ENCODE results near the gene COPG2.
"Not testable (repeated sequence)": the region's sequence is repeated elsewhere in the genome, so short reads cannot be mapped to it uniquely, and the experiment has no call there.

Gene COPG2

DNA sequence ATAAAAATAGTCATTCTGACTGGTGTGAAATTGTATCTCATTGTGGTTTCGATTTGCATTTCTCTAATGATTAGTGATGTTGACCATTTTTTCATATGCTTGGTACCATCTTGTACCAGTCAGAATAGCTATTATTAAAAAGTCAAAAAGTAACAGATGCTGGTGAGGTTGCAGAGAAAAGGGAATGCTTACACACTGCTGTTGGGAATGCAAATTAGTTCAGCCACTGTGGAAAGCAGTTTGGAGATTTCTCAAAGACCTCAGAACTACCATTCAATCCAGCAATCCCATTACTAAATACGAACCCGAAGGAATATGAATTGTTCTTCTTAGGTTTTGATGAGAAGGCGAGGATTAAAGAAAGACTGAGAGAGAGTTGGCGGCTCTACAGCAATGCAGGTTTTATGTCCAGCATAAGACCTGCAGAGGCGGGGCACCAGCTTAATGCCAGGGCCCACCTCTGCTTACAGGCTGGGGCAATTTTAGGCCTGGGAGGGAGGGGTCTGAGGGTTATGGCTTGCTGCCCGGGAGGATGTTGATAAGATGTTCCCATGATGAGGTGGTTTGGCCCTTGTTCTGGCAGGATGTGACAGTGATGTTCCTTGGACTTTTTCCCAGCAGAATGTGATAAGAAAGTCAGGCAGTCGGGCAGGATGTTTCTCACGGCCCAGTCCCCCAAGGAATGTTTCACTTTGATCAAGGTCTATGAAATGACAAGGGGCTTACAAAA is 102.2 kb downstream of the COPG2 start:
- no peak for DNase-seq (ENCODE audit: low spot score)

DNA sequence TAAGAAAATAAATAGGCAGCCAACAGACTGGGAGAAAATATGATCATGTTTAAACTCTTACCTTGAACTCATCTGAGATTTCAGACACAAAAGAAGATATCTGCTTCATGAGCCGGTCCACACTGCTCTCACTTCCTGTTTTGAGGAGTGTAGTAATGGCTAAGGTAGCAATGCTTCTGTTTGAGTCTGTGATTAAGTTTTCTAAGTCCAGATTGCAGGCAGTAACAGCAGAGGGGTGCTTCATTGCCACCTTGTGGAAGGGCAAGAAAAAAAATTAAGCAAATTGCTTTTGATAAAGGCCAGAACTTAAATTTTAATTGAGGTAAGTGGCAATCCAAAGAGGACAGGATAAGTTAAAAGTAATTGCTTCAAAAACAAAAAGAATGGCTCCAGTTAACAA is 107.6 kb downstream of the COPG2 start:
- DNase-seq (ENCODE audit: low spot score) = no peak

- DNase-seq (ENCODE audit: low spot score) = no peak
These were observed 109.4 kb downstream of the COPG2 start for GRCh38 chr7:130559184-130559583.

DNA sequence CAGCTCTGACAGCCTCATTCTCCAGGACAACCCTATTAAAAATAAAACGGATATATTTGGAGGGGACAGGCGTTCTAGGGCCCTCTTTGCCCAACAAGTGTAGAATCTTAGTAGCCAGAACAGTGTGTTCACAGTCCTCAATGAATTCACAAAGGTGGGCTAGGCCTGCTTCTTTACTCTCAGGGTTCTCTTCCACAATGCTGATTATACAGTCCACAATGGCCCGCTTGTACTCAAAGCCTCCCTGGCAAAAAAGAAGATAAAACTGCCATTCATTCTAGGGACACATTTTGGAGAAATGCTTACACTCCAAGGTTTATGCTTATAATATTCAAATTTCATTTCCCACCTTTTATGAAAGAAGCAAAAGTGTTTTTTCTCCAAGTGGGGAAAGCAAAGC is 114.1 kb downstream of the COPG2 start:
- DNase-seq (ENCODE audit: low spot score) = no peak

DNA sequence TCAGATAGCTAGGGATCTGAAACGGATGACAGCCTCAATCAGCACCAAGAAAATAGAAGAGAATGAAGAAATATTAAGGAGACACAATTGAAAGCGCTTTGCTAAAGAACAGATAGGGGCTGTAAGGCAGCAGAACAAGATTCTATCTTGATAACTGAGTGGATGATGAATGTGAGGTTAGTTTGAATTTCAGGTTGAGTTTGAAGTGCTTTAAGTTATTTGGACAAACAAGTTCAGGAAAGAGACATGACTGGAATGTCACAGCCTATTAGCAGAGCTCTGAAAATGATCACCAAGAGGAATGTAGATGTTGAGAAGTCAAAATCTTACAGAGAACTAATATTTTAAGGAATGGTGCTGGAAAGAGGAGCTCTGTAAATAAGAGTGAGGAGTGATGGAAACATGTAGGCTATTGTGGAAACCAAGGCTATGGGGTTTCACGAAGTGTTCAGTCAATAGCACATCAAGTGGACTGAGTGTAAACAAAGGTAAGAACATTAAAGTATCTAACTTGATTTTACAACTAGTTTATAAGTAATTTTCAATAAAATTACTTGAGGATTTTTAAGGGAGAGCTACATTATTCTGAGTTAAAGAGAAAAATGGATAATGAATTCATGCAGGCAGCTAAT is 115.0 kb downstream of the COPG2 start:
- no peak for DNase-seq (ENCODE audit: low spot score)

DNA sequence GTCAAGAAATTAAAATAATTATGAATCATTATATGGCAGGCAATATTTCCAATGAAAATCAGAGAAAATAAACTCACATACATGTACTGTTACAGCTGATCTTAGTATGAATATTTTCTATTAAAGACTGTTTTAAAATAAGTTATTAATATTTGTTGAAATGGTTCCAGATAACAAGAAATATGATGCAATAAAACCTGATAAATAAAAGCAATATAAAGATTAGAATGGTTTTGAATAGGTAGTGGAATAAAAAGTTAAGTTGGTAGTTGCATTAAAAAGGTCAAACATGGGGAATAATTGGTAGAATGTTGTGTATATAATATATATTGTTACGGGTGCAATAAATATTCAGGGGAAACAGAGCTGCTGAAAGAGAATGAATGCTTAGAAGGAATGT is 124.2 kb downstream of the COPG2 start:
- DNase-seq (ENCODE audit: low spot score) = no peak

GRCh38 chr7:130543487-130544010 is 125.0 kb downstream of the COPG2 start:
- DNase-seq (ENCODE audit: low spot score) = no peak

DNA sequence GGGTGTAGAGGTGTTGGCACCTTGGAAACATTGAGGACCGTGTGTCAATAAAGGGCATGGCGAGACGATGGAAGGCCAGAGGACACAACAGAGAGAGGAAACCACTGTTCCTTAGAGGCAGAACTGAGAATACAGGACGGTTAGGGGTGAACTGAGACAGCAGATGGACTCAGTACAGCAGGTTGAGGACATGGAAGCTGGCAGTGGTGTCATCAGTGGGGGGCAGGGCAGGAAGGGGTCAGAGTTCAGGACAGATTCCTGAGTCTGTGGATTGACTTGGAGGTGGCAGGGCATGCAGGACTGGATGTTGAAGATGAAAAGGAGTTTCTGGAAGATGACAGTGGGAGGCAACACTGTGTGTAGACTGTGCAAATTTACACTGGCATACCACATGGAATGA is 126.3 kb downstream of the COPG2 start:
- not testable (repeated sequence) for DNase-seq (ENCODE audit: low spot score)

- not testable (repeated sequence) for DNase-seq (ENCODE audit: low spot score)
These were observed 127.3 kb downstream of the COPG2 start for GRCh38 chr7:130541287-130541686.

- DNase-seq (ENCODE audit: low spot score) = not testable (repeated sequence)
These were observed 130.7 kb downstream of the COPG2 start for GRCh38 chr7:130537894-130538293.

GRCh38 chr7:130529417-130529816 is 139.1 kb downstream of the COPG2 start:
- no peak for DNase-seq (ENCODE audit: low spot score)

DNA sequence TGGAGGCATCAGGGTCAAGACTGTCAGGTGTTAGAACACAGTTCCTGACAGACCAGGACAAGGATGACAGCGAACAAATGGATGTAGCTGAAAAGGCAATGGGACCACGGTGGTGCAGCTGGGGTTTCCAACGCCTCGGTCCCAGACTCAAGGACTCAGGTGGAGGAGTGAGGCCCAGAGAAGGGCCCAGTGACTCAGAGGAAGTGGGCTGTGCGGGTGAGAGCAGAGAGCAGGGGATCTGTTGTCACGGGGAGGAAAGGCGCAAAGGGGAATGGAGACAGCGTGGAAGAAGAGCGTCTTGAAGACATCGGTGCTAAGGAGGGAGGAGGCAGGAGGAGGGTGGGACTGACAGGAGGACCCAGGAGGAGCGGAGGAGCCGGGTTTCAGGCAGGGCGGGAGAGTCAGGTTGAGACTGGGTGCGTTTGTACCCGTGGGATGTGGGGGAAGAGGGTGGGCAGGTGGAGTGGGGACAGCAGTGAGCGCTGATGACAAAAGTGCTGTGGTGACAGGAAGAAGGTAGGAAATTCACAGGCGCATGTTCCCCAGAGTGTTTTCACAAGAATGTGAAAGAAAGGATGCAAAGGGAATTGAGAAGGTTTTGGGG is 140.7 kb downstream of the COPG2 start:
- not testable (repeated sequence) for DNase-seq (ENCODE audit: low spot score)

DNA sequence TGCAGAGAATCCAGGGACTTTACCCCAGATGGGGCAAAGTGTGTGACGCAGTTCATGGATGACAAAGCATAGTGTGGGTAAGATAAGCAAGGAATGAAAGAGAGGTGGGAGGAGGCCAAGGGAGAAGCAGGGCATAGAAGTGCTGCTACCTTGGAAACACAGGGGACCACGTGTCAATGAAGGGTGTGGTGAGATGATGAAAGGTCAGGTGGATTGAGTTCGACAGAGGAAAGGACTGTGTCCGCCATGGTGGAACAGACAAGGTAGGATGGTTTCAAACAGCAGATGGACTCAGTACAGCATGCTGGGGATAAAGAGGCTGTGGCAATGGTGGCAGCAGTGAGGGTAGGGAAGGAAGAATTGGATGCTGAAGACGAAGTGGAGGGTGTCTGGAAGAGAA is 143.9 kb downstream of the COPG2 start:
- DNase-seq (ENCODE audit: low spot score) = no peak

DNA sequence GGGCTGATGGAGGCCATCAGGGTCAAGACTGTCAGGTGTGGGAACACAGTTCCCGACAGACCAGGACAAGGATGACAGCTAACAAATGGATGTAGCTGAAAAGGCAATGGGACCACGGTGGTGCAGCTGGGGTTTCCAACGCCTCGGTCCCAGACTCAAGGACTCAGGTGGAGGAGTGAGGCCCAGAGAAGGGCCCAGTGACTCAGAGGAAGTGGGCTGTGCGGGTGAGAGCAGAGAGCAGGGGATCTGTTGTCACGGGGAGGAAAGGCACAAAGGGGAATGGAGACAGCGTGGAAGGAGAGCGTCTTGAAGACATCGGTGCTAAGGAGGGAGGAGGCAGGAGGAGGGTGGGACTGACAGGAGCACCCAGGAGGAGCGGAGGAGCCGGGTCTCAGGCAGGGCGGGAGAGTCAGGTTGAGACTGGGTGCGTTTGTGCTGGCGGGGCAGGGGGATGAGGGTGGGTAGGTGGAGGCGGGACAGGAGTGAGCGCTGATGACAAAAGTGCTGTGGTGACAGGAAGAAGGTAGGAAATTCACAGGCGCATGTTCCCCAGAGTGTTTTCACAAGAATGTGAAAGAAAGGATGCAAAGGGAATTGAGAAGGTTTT is 144.9 kb downstream of the COPG2 start:
- DNase-seq (ENCODE audit: low spot score) = not testable (repeated sequence)

- no peak for DNase-seq (ENCODE audit: low spot score)
These were observed 147.1 kb downstream of the COPG2 start for GRCh38 chr7:130521258-130521951.

DNA sequence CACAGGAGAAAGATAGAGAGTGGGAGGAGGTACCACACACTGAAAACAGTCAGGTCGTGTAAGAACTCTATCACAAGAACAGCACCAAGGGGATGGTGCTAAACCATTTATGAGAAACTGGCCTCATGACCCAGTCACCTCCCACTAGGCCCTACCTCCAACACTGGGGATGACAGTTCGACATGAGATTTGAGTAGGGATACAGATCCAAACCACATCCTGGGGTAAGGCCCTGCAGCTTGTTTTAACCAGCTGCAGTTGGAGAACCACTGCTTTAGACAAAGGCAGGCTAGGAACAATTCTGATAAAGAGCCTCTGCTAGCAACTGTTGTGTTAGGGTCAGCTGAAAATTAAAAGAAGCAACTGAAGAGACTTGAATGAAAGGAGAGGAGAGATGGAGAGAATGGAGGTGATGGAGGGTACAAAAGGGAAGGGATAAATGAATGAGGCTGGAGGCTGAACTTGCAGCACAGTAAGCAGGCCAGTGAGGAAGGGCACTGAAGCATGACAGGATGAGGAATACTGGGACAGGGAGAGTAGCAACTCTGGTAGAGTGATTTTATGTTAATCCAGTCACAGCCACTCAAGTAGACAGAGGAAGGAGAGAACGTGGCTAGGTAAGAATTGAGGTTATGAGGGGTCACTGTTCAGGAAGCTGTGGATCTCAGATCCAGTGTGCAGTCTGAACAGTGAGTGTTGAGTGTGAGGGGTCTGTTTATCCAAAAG is 153.1 kb downstream of the COPG2 start:
- no peak for DNase-seq (ENCODE audit: low spot score)

- no peak for DNase-seq (ENCODE audit: low spot score)
These were observed 155.1 kb downstream of the COPG2 start for GRCh38 chr7:130513447-130513846.

DNA sequence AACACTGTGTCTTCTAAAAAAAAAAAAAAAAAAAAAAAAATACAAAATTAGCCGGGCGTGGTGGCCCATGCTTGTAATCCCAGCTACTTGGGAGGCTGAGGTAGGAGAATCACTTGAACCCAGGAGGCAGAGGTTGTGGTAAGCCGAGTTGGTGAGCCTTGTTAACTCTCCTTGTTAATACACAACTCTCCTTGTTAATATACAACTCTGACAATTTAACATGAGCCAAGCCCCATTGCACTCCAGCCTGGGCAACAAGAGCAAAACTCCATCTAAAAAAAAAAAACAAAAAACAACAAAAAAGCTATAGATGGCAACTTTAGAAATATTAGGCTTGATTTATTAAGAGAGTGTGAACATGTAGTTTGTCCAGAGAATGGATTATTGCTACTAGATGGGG is 156.5 kb downstream of the COPG2 start:
- DNase-seq (ENCODE audit: low spot score) = not testable (repeated sequence)

DNA sequence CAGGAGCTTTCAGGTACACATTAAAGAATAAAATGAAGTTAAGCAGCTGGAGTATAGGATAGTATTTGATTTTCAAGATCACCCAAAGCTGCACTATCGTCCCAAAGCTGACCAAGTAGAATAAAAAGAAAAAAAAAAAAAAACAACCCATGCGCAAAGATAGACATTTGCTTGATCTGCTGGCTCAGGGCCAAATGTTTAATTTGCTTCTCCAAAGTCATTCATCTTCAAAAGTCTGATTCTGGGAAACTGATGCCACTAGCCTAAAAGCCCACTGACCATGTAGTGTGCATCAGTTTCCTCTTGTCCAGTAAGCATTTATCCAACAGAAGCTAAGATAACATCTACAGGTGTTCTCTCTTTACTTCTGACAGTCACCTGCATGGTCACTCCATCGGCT is 162.2 kb downstream of the COPG2 start:
- DNase-seq (ENCODE audit: low spot score) = no peak

DNA sequence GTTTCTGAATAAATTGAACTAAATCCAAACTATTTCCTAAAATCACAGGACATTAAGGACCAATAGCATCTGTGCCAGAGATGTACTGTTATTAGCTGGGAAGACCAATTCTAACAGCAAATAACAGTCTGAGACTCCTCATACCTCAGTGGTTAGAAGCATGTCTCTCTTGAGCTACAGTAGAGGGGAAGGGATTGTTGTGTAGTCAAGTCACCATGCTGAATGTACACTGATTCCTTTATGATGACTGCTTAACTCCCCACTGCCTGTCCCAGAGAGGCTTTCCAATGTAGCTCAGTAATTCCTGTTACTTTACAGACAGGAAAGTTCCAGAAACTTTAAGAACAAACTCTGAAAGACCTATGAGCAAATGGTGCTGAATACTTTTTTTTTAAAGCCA is 162.8 kb downstream of the COPG2 start:
- no peak for DNase-seq (ENCODE audit: low spot score)

- no peak for DNase-seq (ENCODE audit: low spot score)
These were observed 167.6 kb downstream of the COPG2 start for GRCh38 chr7:130500910-130501309.
